Stomach (tissue), 4 donors: ENCODE data around the gene ALPG.

Source experiments
- POLR2A ChIP-seq, 4 donors: fragments of 450-650 bp; IDR thresholded peaks; one replicate each; pipeline ENCODE4 v1.6.1; 2016; ENCODE audit warnings: antibody characterized with exemption in 4 of 4, control low read depth in 2 of 4, mild to moderate bottlenecking in 1 of 4, moderate library complexity in 1 of 4
- POLR2AphosphoS5 ChIP-seq, 3 donors: sonication (generic); formaldehyde crosslinking; IDR thresholded peaks; one replicate each; pipeline ENCODE4 v1.6.1; 2016; ENCODE audit warnings: antibody characterized with exemption in 3 of 3
- TF ChIP-seq, protein P1 (sequence below), 7 experiments: fragments of 450-650 bp in 4 of 7; fragments of 200-600 bp in 3 of 7; sonication (generic) in 3 of 7; IDR thresholded peaks; one replicate each; pipeline ENCODE4 v1.5.1; 2016 to 2019; ENCODE audit warnings: antibody characterized with exemption in 7 of 7, control low read depth in 2 of 7, mild to moderate bottlenecking in 1 of 7

DNA sequence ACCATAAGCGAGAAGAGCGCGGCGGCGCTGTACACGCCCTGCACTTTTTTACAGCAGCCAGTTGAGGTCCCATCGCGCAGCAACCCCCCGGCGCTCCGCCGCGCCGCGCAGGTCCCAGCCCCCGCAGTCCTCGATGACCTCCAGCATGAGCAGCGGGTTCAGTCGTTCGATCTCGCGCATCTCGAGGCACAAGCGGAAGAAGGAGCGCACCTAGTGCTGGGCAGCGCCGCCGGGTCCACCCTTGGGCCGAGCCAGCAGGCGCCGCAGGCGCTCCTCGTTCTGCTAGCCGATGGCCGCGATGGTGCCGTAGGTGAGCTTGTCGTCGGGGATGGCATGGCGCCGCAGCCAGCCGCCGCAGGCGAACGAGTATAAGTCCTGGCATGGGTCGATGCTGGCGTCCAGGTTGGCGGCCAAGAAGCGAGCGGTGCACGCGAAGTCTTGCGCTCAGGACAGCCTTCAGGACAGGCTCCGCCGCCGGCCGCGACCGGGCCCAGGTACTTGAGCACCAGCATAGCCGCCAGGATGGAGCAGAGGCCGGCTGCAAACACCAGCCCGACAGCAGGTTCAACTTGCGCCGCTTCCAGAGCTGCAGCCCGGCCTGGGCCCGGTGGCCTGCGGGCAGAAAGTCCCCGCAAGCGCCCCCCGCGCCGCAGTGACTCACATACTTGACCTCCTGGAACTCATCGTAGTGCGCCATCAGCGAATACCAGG lies 19.7 kb upstream of the ALPG start:
- TF ChIP-seq, protein P1, sequence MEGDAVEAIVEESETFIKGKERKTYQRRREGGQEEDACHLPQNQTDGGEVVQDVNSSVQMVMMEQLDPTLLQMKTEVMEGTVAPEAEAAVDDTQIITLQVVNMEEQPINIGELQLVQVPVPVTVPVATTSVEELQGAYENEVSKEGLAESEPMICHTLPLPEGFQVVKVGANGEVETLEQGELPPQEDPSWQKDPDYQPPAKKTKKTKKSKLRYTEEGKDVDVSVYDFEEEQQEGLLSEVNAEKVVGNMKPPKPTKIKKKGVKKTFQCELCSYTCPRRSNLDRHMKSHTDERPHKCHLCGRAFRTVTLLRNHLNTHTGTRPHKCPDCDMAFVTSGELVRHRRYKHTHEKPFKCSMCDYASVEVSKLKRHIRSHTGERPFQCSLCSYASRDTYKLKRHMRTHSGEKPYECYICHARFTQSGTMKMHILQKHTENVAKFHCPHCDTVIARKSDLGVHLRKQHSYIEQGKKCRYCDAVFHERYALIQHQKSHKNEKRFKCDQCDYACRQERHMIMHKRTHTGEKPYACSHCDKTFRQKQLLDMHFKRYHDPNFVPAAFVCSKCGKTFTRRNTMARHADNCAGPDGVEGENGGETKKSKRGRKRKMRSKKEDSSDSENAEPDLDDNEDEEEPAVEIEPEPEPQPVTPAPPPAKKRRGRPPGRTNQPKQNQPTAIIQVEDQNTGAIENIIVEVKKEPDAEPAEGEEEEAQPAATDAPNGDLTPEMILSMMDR (IDR thresholded peaks at IDR 0.05) = no peak
- TF ChIP-seq POLR2A (IDR thresholded peaks at IDR 0.05) (no peak), POLR2AphosphoS5 (IDR thresholded peaks at IDR 0.05) (no peak)
